HG03442 (cell line): ENCODE measurements around the gene ITPR1.

Source experiments
- ATAC-seq: cut with Tn5 transposase; IDR thresholded peaks from one replicate; pipeline ENCODE4 v1.9.1; 2021; ENCODE audit warnings: mild to moderate bottlenecking, moderate library complexity; ENCODE audit not compliant: unreplicated experiment

Gene ITPR1

GRCh38 chr3:4674216-4674615 is 181.1 kb downstream of the ITPR1 start:
- ATAC-seq, result no peak

- ATAC-seq, result no peak
These were observed 182.6 kb downstream of the ITPR1 start for GRCh38 chr3:4675704-4676103.

- ATAC-seq, result no peak
These were observed 185.2 kb downstream of the ITPR1 start for GRCh38 chr3:4678320-4678719.

GRCh38 chr3:4680227-4680691 is 187.1 kb downstream of the ITPR1 start:
- ATAC-seq, result no peak

- ATAC-seq, result no peak
These were observed 187.7 kb downstream of the ITPR1 start for GRCh38 chr3:4680871-4681300.

GRCh38 chr3:4681301-4681700 is 188.2 kb downstream of the ITPR1 start:
- ATAC-seq, result no peak

GRCh38 chr3:4684117-4684516 is 191.0 kb downstream of the ITPR1 start:
- ATAC-seq, result no peak

- ATAC-seq, result no peak
These were observed 191.8 kb downstream of the ITPR1 start for GRCh38 chr3:4684976-4685375.

GRCh38 chr3:4685673-4686345 is 192.7 kb downstream of the ITPR1 start:
- no peak for ATAC-seq

GRCh38 chr3:4686619-4687018 is 193.5 kb downstream of the ITPR1 start:
- ATAC-seq, result no peak

GRCh38 chr3:4687167-4687566 is 194.0 kb downstream of the ITPR1 start:
- no peak for ATAC-seq

- ATAC-seq, result no peak
These were observed 194.4 kb downstream of the ITPR1 start for GRCh38 chr3:4687596-4687995.

GRCh38 chr3:4688411-4688810 is 195.3 kb downstream of the ITPR1 start:
- ATAC-seq, result no peak

GRCh38 chr3:4689021-4689420 is 195.9 kb downstream of the ITPR1 start:
- no peak for ATAC-seq

- no peak for ATAC-seq
These were observed 197.1 kb downstream of the ITPR1 start for GRCh38 chr3:4690277-4690676.

- ATAC-seq, result peak; percentile 93
These were observed 200.5 kb downstream of the ITPR1 start for GRCh38 chr3:4693620-4694019.

GRCh38 chr3:4695846-4696245 is 202.7 kb downstream of the ITPR1 start:
- ATAC-seq, result no peak

GRCh38 chr3:4696266-4696665 is 203.1 kb downstream of the ITPR1 start:
- ATAC-seq, result no peak

GRCh38 chr3:4698125-4698821 is 205.1 kb downstream of the ITPR1 start:
- ATAC-seq, result no peak

GRCh38 chr3:4703054-4703480 is 209.9 kb downstream of the ITPR1 start:
- no peak for ATAC-seq

GRCh38 chr3:4704552-4704951 is 211.4 kb downstream of the ITPR1 start:
- ATAC-seq, result no peak

GRCh38 chr3:4707324-4707723 is 214.2 kb downstream of the ITPR1 start:
- ATAC-seq, result no peak
